ENCODE results near the gene OR2V2. TPM values are rescaled to one million over a fixed set of nuclear protein-coding genes. Genes with fewer than 3 reads are reported as not detected.
"Not testable (repeated sequence)": the region's sequence is repeated elsewhere in the genome, so short reads cannot be mapped to it uniquely, and the experiment has no call there.

The OR2V2 gene
- total RNA-seq, 1 experiment from 2014 or later: not detected

DNA sequence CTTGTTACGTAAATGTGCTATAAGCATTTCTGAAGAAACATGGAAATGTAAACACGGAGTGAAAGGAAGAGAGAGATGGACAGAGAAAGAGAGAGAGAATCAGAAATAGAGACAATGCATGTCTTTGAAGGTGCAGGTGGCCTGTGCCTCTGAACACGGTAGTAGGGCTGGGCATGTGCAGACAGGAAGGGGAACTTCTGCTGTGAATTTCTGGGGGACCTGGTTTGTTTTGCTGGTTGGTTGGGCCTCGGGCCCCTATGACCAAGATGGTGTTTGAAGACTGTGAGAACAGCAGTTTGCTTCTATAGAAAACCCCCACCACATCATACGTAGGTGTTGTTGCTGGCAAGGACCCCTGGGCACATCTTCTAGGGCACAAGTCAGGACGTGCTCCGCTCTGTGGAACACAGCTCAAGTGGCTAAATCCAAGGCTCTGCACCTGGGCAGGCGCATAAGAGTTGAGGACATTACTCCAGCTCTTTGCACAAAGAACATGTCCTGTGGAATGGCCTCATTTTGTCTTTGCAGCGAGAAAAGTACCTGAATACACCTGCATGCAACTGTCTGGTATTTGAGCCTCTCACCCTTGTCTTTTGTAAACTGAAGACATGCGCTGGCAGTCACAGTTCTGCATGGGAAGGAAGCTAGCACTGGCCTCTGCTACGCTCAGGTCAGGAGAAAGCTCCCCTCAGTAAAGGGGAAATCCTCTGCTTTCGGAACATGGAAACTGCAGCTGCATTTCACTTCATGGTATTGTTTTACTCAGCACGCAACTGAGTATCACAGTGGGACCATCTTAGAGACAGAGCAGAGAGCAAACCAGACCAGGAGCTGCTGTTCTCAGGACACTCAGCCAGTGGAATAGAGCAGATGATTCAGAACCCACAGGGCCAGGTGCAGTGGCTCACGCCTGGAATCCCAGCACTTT, 2.7 kb downstream of the OR2V2 start:
- Histone ChIP-seq H3K27me3 (ENCODE audit: control insufficient read depth, insufficient read depth, low read length) (no peaks in the 10 kb centered on the region), H3K4me3 (ENCODE audit: insufficient read depth, low read depth, low read length) (no peak overlapping the region), H3K36me3 (replicated peaks; ENCODE audit: control insufficient read depth, insufficient read depth, low read length) (no peaks in the 10 kb centered on the region)
- DNase-seq: no peak

DNA sequence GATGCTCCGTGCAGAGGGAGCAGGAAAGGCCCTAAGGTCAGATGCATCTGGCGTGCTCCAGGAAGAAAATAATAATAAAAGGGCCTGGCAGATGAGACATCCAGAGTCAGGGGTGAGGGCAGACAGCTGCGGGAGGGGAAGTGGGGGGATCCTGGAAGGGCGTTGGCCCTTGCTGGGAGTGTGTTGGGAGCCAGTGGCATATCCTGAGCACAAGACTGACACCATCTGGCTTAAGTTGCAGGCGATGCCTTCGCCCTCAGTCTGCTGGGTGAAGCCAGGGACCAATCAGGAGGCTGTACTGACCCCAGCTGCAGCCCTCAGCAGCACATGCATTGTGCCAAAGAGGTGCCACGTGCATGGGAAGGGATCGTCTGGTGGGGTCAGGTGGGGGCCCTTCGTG, 3.8 kb downstream of the OR2V2 start:
- no peaks in the 10 kb centered on the region for H3K27me3 ChIP-seq (ENCODE audit: control insufficient read depth, insufficient read depth, low read length)
- DNase-seq: peak; percentile 74
- no peak overlapping the region for H3K4me3 ChIP-seq (ENCODE audit: insufficient read depth, low read depth, low read length)
- H3K36me3 ChIP-seq (replicated peaks; ENCODE audit: control insufficient read depth, insufficient read depth, low read length): no peaks in the 10 kb centered on the region

DNA sequence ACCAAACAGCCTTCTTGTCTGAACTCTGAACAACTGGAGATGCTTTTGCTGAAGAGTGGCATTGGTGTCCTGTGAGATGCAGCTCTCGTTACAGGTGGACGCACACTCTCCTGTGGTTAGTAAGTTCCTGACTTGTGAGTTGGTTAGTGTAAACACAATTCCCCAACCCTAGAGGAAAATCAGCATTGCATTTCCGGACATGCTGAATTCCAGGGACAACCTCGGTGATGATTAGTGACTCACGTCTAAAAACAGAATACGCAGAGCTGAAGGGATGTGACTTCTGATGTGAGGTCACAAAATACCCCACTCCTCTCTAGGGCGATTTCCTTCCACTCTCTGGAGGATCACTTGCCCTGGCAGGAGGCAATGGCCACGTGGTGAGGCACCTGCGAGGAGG, 5.0 kb downstream of the OR2V2 start:
- Histone ChIP-seq H3K4me3 (ENCODE audit: insufficient read depth, low read depth, low read length) (no peak overlapping the region), H3K36me3 (replicated peaks; ENCODE audit: control insufficient read depth, insufficient read depth, low read length) (no peaks in the 10 kb centered on the region), H3K27me3 (ENCODE audit: control insufficient read depth, insufficient read depth, low read length) (no peaks in the 10 kb centered on the region)
- DNase-seq: no peak

DNA sequence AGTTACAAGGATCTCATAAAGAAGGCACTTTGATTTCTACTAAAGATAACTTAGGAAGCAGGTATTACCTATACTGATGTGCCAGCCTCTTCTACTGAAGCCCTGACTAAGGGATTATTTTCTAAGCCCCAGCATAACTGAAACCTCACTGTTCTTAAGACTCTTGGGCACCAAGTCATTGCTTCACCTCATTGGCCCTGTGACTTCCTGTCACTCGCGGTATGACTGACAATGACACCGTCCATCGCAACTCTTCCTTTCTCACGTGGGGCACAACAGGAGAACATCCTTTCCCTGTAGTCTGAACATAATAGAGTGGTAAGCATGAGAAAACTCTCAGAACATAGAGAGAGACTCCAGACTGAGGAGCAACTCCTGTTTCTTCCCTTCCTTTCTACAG, 6.4 kb downstream of the OR2V2 start:
- Histone ChIP-seq H3K36me3 (replicated peaks; ENCODE audit: control insufficient read depth, insufficient read depth, low read length) (no peaks in the 10 kb centered on the region), H3K4me3 (ENCODE audit: insufficient read depth, low read depth, low read length) (no peak overlapping the region), H3K27me3 (ENCODE audit: control insufficient read depth, insufficient read depth, low read length) (no peaks in the 10 kb centered on the region)
- DNase-seq: no peak

DNA sequence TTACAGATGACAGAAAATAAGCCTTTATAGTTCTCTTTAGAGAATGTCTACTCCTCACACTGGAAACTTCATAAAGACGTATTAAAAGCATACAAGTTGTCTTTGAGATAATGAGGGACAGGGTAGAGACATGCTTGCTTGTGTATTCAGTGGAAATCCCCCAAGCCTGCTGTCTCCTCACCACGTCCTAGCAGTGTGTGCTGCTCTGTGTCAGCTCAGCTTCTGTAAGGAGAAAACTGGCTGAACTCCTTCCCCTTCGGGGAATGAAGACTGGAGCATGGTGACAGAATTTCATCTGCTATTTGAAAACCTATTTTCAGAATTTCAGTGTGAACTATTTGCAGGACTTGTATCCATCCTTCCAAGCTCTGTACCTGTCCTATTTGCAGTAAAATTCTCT, 9.4 kb downstream of the OR2V2 start:
- H3K27me3 ChIP-seq (ENCODE audit: control insufficient read depth, insufficient read depth, low read length): no peaks in the 10 kb centered on the region
- DNase-seq: no peak

DNA sequence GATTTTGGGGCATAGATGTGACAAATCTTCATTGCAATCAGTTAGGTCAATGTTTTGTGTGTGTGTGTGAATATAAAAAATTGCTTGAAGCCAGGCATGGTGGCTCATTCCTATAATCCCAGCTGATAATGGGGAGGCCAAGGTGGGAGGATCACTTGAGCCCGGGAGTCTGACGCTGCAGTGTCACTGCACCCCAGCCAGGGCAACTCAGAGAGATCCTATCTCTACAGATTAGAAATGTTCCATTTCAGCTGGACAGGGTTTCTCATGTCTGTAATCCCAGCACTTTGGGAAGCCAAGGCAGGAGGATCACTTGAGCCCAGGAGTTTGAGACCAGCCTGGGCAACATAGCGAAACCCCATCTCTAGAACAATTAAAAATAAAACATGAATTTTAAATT, 11.5 kb downstream of the OR2V2 start:
- Histone ChIP-seq H3K4me3 (ENCODE audit: insufficient read depth, low read depth, low read length) (no peak overlapping the region), H3K36me3 (replicated peaks; ENCODE audit: control insufficient read depth, insufficient read depth, low read length) (no peaks in the 10 kb centered on the region), H3K27me3 (ENCODE audit: control insufficient read depth, insufficient read depth, low read length) (no peaks in the 10 kb centered on the region)
- no peak for DNase-seq

More for the DNA sequence above, 9.4 kb downstream of the OR2V2 start:
- Histone ChIP-seq H3K4me3 (ENCODE audit: insufficient read depth, low read depth, low read length) (no peak overlapping the region), H3K36me3 (replicated peaks; ENCODE audit: control insufficient read depth, insufficient read depth, low read length) (no peaks in the 10 kb centered on the region)

DNA sequence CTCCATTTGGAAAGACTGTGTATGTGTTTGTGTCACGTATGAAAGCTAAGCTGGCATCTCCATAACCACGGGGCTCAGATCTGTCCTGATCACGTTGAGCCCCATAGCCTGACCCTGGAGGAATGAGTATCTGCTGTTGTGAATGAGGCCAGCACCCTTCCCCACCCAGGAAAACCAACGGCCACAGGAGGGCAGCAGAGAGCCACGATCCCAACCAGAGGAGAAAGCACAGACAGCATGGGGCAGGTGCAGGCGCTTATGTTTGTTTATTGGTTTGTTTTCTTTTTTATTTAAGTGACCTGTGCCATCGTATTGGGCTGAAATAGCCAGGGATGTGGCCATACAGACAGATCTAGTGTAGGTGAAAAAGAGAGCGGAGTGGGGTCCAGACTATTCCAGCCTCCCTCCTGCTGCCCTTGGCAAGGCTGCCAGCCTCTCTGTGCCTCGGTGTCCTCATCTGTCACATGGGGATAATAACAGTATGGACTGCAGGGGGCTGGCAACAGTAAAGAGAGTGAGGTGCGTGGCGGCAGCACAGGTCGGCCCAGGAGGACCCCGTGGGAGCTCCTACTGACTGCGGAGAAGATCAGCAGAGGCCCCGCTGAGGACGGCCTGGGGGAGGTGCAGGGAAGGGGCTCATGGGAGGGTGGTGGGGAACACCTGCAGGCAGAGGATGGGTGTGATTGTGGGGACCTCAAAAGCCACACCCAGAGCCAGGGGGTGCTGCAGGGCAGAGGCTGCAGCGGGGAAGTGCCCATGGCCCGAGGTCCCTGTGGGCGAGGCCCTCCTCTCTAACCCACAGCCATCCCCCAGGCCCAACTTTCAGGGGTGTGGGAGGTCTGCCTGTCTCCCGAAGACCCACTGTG, 12.1 kb downstream of the OR2V2 start:
- Histone ChIP-seq H3K27me3 (ENCODE audit: control insufficient read depth, insufficient read depth, low read length) (no peaks in the 10 kb centered on the region), H3K4me3 (ENCODE audit: insufficient read depth, low read depth, low read length) (no peak overlapping the region), H3K36me3 (replicated peaks; ENCODE audit: control insufficient read depth, insufficient read depth, low read length) (no peaks in the 10 kb centered on the region)
- DNase-seq: peak; percentile 92

DNA sequence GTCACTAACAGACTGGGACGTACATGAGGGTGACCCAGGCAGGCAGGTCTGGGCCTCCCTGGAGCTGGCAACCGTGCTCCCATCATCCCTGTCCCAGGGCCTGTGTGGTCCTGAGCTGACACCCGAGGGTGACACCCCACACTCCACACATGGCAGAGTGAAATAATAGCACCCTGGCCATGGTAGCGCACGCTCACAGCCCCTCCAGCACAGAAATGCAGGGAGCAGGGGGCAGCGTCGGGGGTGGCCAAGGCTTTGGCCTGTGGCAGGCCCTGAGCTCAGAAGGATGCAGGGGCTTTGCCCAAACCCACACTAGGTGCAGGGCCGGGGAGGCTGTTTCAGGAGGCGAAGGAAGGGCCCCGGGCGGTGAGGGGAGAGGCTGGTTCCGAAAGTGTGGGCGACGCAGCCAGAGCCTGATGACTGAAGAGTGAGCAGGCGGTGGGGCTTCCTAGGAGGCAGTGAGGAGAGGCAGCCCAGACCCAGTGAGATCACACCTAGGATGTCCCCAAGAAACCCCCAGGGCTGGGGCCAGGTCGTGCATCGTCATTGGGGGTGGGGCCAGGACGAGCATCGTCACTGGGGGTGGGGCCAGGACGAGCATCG, 12.9 kb downstream of the OR2V2 start:
- no peaks in the 10 kb centered on the region for H3K36me3 ChIP-seq (replicated peaks; ENCODE audit: control insufficient read depth, insufficient read depth, low read length)
- H3K4me3 ChIP-seq (ENCODE audit: insufficient read depth, low read depth, low read length): peak overlapping the region; percentile 30
- no peaks in the 10 kb centered on the region for H3K27me3 ChIP-seq (ENCODE audit: control insufficient read depth, insufficient read depth, low read length)
- peak; percentile 96 for DNase-seq

DNA sequence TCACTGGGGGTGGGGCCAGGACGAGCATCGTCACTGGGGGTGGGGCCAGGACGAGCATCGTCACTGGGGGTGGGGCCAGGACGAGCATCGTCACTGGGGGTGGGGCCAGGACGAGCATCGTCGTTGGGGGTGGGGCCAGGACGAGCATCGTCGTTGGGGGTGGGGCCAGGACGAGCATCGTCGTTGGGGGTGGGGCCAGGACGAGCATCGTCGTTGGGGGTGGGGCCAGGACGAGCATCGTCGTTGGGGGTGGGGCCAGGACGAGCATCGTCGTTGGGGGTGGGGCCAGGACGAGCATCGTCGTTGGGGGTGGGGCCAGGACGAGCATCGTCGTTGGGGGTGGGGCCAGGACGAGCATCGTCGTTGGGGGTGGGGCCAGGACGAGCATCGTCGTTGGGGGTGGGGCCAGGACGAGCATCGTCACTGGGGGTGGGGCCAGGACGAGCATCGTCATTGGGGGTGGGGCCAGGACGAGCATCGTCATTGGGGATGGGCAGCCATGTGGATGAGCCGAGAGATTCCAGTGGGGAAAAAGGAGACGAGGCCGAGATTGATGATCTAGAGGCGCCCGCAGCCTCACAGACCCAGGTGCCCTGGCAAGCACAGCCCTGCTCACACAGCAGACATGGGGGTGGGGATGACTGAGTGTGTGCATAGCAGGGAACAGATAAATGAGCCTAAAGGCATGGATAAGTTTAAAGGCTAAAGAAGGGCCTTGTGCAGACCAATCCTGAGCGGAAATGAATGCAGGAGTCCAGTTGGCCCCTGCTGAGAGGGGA, 13.6 kb downstream of the OR2V2 start:
- H3K36me3 ChIP-seq (replicated peaks; ENCODE audit: control insufficient read depth, insufficient read depth, low read length); H3K27me3 ChIP-seq (ENCODE audit: control insufficient read depth, insufficient read depth, low read length): not testable (repeated sequence)
- DNase-seq: peak; percentile 82
- H3K4me3 ChIP-seq (ENCODE audit: insufficient read depth, low read depth, low read length): peak overlapping the region; percentile 16; the same call in 1 of the 2 replicates

DNA sequence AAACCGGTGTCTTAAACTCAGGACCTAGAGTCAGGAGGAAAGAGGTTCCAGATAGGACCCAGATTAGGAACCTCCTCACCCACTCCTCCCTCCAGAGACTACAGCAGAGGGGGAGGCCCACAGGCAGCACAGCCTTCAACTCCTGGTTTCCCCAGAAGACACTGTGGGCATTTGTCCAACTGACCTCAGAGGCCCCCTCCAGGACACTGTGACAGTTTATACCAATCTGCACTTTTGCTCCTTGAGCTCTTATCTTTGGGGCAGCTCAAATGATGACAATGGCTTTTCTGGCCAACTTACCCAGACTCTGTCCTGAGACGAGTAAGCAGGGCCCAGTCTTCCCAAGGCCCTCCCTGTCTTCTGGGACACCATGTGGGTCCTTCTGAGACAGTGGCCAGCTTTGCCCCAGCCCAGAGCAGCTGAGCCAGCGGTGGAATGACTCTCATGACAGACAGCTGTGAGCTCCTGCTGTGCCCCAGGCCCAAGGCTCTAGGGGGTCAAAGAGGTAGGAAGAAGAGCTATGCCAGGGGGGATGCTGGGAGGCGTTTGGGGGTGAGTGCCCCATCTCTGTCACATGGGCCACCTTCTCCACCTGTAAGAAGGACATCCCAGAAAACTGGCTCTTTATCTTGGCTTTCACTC, 14.3 kb downstream of the OR2V2 start:
- DNase-seq: no peak

DNA sequence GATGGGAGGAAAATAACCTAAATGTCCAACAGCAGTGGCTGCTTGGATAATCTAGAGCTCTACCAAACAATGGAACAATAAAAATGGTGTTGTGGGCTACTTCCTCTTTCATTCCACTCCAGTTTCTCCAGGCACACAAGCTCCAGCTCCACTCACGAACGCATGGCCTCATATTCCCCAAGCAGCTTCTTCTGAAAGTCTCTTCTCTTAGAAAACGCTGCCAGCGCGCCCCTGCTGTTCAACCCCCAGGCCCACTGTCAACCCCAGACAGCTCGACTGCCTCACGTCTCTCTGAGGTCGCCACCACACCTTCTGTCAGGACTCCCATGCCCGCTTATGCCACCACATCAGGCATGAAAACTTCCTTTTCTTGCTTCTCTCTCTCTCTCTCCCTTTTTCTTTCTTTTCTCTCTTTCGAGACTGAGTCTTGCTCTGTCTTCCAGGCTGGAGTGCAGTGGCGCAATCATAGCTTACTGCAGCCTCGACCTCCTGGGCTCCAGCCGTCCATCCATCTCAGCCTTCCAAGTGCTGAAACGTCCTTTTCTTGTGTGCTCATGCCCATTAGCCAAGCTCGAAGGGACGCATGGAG, 16.2 kb downstream of the OR2V2 start:
- H3K36me3 ChIP-seq (replicated peaks; ENCODE audit: control insufficient read depth, insufficient read depth, low read length): no peaks in the 10 kb centered on the region
- H3K4me3 ChIP-seq (ENCODE audit: insufficient read depth, low read depth, low read length): peak overlapping the region; percentile 48
- H3K27me3 ChIP-seq (ENCODE audit: control insufficient read depth, insufficient read depth, low read length): peaks cover 4% of the 10 kb centered on the region
- DNase-seq: peak; percentile 58

More for the DNA sequence above, 14.3 kb downstream of the OR2V2 start:
- H3K36me3 ChIP-seq (replicated peaks; ENCODE audit: control insufficient read depth, insufficient read depth, low read length): no peaks in the 10 kb centered on the region
- H3K4me3 ChIP-seq (ENCODE audit: insufficient read depth, low read depth, low read length): no peak overlapping the region
- no peaks in the 10 kb centered on the region for H3K27me3 ChIP-seq (ENCODE audit: control insufficient read depth, insufficient read depth, low read length)

DNA sequence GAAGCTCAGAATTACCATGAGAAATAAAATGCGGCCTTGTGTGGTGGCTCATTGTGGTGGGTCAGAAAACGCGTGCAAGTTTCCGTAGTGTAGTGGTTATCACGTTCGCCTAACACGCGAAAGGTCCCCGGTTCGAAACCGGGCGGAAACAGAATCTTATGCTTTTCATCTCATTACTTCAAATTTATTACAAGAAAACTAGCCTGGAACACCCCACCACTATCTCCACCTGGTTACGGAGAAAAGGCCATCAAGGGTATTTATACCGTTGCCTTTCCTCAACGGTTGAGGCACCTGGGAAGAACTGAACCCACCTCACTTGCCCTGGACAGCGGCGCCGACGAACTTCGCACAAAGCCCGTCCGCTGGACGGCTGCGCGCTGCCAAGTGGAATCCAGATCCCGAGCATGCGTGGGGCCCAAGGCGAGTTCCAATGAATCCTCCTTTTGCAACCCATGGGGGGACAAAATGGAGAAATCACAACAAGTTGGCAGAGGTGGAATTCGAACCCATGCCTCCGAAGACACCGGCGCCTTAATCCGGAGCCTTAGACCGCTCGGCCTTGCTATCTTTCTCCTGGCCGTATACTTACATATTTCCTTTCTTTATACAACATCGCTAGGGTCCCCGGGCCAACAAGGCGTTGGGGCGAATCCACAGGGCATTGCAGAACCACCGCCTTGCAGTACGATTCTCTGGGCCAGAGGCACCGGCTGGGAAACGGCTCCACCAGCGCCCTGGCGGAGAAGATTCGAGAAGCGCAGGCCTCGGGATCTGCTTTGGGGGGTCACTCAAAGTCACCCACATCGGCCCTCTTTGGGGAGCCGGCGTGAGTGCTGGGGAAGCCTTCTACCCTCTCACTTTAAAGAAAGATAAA, 16.9 kb downstream of the OR2V2 start:
- no peaks in the 10 kb centered on the region for H3K36me3 ChIP-seq (replicated peaks; ENCODE audit: control insufficient read depth, insufficient read depth, low read length)
- H3K4me3 ChIP-seq (ENCODE audit: insufficient read depth, low read depth, low read length): peak overlapping the region; percentile 48; the same call in 1 of the 2 replicates
- DNase-seq: peak; percentile 46
- peaks cover 4% of the 10 kb centered on the region for H3K27me3 ChIP-seq (ENCODE audit: control insufficient read depth, insufficient read depth, low read length)
